KMS-11 (cell line): ENCODE measurements around the gene ERCC2.

Experiments used
- H2AFZ ChIP-seq: fragments of 200-600 bp; sonication (generic); 2 replicates; pipeline ENCODE4 v1.6.1; 2016; ENCODE audit warnings: antibody characterized with exemption, mixed run types, low read depth
- H3K27ac ChIP-seq: fragments of 200-600 bp; sonication (generic); 2 replicates; pipeline ENCODE4 v1.6.1; 2016; ENCODE audit warnings: mild to moderate bottlenecking, mixed run types
- H3K27me3 ChIP-seq: fragments of 200-600 bp; sonication (generic); 2 replicates; pipeline ENCODE4 v1.6.1; 2017; ENCODE audit warnings: mild to moderate bottlenecking, low read depth, mixed run types, moderate library complexity; ENCODE audit not compliant: insufficient read depth
- H3K36me3 ChIP-seq: fragments of 200-600 bp; sonication (generic); 2 replicates; pipeline ENCODE4 v1.6.1; 2017; ENCODE audit warnings: mild to moderate bottlenecking, mixed run types; ENCODE audit not compliant: insufficient read depth
- H3K4me1 ChIP-seq: fragments of 200-600 bp; sonication (generic); 2 replicates; pipeline ENCODE4 v1.6.1; 2016; ENCODE audit warnings: mild to moderate bottlenecking, low read depth, mixed run types; ENCODE audit not compliant: poor library complexity, severe bottlenecking
- H3K4me2 ChIP-seq: fragments of 200-600 bp; sonication (generic); 2 replicates; pipeline ENCODE4 v1.7.0; 2016; ENCODE audit warnings: mild to moderate bottlenecking, mixed run types
- H3K4me3 ChIP-seq: fragments of 200-600 bp; sonication (generic); IDR thresholded peaks from 2 replicates; pipeline ENCODE4 v1.6.1; 2017; ENCODE audit warnings: low read depth, low read length, mixed read lengths; ENCODE audit not compliant: insufficient read depth
- H3K79me2 ChIP-seq: fragments of 200-600 bp; sonication (generic); 2 replicates; pipeline ENCODE4 v1.6.1; 2016; ENCODE audit warnings: low read depth, mixed run types; ENCODE audit not compliant: insufficient read depth
- H3K9ac ChIP-seq: fragments of 200-600 bp; sonication (generic); 2 replicates; pipeline ENCODE4 v1.6.1; 2016; ENCODE audit warnings: mild to moderate bottlenecking, mixed run types
- H4K20me1 ChIP-seq: fragments of 200-600 bp; sonication (generic); 2 replicates; pipeline ENCODE4 v1.6.1; 2016; ENCODE audit warnings: mild to moderate bottlenecking, mixed run types; ENCODE audit not compliant: insufficient read depth
- TF ChIP-seq, protein P1 (sequence below): fragments of 200-600 bp; sonication (generic); conservative IDR thresholded peaks from 2 replicates; pipeline ENCODE4 v1.6.1; 2017; ENCODE audit warnings: low read depth, mild to moderate bottlenecking, antibody characterized with exemption, low read length, moderate library complexity, mixed read lengths

ERCC2 gene

DNA sequence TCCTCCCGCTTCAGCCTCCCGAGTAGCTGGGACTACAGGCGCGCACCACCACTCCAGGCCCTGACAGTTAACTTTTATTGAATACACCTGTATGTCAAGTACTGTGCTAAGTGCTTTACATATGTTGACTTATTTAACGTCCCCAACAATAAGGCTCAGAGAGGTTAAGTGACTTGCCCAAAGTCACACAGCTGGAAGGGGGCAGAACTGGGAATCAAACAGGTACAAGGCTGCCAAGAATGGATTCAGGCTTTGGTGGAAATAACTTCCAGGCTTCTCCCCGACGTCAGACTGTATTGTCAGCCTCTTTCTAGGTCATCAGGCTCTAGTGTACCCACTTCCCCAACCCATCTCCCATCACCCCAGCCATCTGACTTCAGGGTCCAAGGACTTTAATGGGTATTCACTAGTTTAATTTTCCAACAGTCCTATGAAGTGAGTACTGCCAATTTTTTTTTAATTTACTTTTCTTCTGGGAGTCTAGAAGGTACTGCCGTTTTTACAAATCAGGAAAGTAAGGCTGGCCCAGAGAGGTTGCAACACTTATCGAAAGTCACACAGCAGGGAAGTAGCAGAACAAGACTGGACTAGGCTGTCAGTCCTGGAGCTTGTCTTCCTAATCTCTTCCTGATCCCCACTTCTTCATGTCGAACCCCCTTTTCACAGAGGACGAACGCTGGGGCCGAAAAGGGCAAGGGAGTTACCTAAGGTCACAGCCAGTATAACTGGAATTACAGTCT is 42.8 kb downstream of the ERCC2 start:
- Histone ChIP-seq H3K4me1 (peaks cover 11% of the 10 kb centered on the region), H3K4me3 (no peak overlapping the region), H2AFZ (no peak overlapping the region), H4K20me1 (no peaks in the 10 kb centered on the region), H3K27ac (no peak overlapping the region), H3K36me3 (no peaks in the 10 kb centered on the region), H3K4me2 (no peak overlapping the region), H3K79me2 (no peaks in the 10 kb centered on the region), H3K9ac (no peak overlapping the region), H3K27me3 (no peaks in the 10 kb centered on the region)
- TF ChIP-seq, protein P1, sequence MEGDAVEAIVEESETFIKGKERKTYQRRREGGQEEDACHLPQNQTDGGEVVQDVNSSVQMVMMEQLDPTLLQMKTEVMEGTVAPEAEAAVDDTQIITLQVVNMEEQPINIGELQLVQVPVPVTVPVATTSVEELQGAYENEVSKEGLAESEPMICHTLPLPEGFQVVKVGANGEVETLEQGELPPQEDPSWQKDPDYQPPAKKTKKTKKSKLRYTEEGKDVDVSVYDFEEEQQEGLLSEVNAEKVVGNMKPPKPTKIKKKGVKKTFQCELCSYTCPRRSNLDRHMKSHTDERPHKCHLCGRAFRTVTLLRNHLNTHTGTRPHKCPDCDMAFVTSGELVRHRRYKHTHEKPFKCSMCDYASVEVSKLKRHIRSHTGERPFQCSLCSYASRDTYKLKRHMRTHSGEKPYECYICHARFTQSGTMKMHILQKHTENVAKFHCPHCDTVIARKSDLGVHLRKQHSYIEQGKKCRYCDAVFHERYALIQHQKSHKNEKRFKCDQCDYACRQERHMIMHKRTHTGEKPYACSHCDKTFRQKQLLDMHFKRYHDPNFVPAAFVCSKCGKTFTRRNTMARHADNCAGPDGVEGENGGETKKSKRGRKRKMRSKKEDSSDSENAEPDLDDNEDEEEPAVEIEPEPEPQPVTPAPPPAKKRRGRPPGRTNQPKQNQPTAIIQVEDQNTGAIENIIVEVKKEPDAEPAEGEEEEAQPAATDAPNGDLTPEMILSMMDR: no peak

DNA sequence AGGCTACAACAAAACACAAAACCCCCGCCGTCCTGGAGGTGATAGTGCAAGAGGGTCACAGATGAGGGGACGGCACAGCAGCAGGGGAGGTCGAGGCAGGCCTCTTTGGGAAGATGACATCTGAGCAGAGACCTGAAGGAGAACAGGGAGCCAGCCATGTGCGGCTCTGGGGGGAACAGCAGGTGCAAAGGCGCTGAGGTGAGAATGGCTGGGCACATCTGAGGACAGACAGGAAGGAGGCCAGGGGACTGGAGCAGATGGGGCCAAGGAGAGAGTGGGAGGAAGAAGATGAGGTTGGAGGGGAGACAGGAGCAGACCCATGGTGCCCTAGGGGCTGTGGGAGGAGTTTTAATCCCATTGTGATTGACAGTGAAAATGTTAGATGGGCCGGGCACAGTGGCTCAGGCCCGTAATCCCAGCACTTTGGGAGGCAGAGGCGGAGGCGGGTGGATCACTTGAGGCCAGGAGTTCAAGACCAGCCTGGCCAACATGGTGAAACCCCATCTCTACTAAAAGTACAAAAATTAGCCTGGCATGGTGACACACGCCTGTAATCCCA is 45.9 kb downstream of the ERCC2 start:
- no peak overlapping the region for H3K4me2 ChIP-seq
- peaks cover 11% of the 10 kb centered on the region for H3K4me1 ChIP-seq
- TF ChIP-seq, protein P1: no peak
- H3K27ac ChIP-seq: no peak overlapping the region
- no peaks in the 10 kb centered on the region for H3K36me3 ChIP-seq
- H2AFZ ChIP-seq: no peak overlapping the region
- H3K9ac ChIP-seq: no peak overlapping the region
- H3K4me3 ChIP-seq: no peak overlapping the region
- no peaks in the 10 kb centered on the region for H3K79me2 ChIP-seq
- H4K20me1 ChIP-seq: no peaks in the 10 kb centered on the region
- H3K27me3 ChIP-seq: peaks cover 7% of the 10 kb centered on the region; the same call in 1 of the 2 replicates

DNA sequence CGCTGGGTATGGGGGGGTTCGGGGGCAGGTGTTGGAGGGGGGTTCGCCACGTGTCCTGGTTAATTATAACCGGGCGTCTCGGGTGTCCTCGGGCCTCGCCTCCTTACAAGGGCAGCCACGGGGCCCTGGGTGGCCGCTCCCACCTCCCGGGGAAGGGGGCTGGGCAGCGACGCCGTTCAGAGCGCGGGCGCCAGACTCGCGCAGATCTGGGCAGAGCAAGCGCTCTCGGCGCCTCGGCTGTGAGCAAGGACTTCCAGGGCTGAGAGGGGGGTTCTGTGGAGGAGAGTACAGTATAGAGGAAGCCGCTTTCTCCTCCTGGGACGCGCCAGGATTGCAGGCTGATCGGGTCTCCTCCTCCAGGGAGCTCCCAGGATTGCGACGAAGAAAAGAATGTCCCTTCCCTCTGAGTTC is 46.7 kb downstream of the ERCC2 start:
- Histone ChIP-seq H3K9ac (no peak overlapping the region), H3K36me3 (no peaks in the 10 kb centered on the region), H3K27ac (no peak overlapping the region), H3K27me3 (peaks cover 14% of the 10 kb centered on the region; the same call in 1 of the 2 replicates), H4K20me1 (no peaks in the 10 kb centered on the region), H2AFZ (no peak overlapping the region), H3K4me1 (peaks cover 11% of the 10 kb centered on the region), H3K79me2 (no peaks in the 10 kb centered on the region), H3K4me2 (no peak overlapping the region), H3K4me3 (no peak overlapping the region)
- TF ChIP-seq, protein P1: no peak

DNA sequence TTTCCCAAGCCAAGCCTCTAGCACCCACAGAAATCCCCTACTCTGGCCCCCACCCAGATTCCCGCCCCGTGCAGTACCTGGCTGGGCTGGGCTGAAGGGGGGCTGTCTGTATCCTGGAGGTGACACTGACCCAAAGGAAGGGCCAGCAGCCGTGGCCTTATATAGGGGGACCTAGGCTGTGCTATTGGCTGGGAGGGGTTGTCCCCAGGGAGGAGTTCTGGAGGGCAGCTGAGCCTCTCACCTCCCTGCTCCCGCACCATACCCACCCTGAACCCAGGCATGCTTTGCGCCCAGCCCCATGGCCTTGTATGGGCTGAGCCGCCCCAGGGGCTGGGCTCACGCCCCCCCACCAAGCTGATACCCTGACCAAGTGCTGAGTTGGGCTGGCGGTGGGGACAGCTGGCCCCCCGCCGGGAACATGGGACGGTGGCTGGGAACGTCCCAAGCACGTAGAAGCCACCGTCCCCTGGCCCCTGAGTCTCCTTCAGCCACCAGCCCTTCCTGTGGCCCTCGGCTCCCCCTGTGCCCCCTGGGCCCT is 47.6 kb downstream of the ERCC2 start, which contains the start of gene CKM:
CKM (minus strand) TSS at position 132 of the 538 bp plus-strand sequence. CDS start 3,162 bp downstream, outside the sequence.
- H3K79me2 ChIP-seq: no peaks in the 10 kb centered on the region
- H3K36me3 ChIP-seq: no peaks in the 10 kb centered on the region
- H2AFZ ChIP-seq: no peak within 1 kb of the TSS
- no peaks in the 10 kb centered on the region for H4K20me1 ChIP-seq
- H3K4me3 ChIP-seq: no peak within 1 kb of the TSS
- no peak within 1 kb of the TSS for H3K9ac ChIP-seq
- peaks cover 17% of the 10 kb centered on the region for H3K4me1 ChIP-seq
- H3K27me3 ChIP-seq: peaks cover 21% of the 10 kb centered on the region; the same call in 1 of the 2 replicates
- TF ChIP-seq, protein P1: no peak
- no peak within 1 kb of the TSS for H3K4me2 ChIP-seq
- no peak within 1 kb of the TSS for H3K27ac ChIP-seq
